HG03175 (cell line): ENCODE results near the gene EIF4A3.
"Not testable (repeated sequence)": the region's sequence is repeated elsewhere in the genome, so short reads cannot be mapped to it uniquely, and the experiment has no call there.

ENCODE experiments used
- ATAC-seq: cut with Tn5 transposase; IDR thresholded peaks from one replicate; pipeline ENCODE4 v1.9.1; 2021; ENCODE audit warnings: mild to moderate bottlenecking, moderate library complexity; ENCODE audit not compliant: unreplicated experiment

Gene EIF4A3

GRCh38 chr17:80101946-80102663, 44.8 kb downstream of the EIF4A3 start:
- ATAC-seq = peak; percentile 11

- peak; percentile 72 for ATAC-seq
Observed at GRCh38 chr17:80101011-80101945, 45.6 kb downstream of the EIF4A3 start, which contains the start of gene GAA. TSS of gene GAA (plus strand) at chr17:80101581. CDS start at chr17:80104587, 3,006 bp downstream.

- no peak for ATAC-seq
Observed at GRCh38 chr17:80100035-80100323, 46.9 kb downstream of the EIF4A3 start.

GRCh38 chr17:80099291-80100034, 47.5 kb downstream of the EIF4A3 start:
- no peak for ATAC-seq

GRCh38 chr17:80097844-80098691, 48.9 kb downstream of the EIF4A3 start:
- no peak for ATAC-seq

GRCh38 chr17:80097127-80097621, 49.8 kb downstream of the EIF4A3 start:
- no peak for ATAC-seq

GRCh38 chr17:80096561-80097021, 50.3 kb downstream of the EIF4A3 start:
- no peak for ATAC-seq

- ATAC-seq = no peak
Observed at GRCh38 chr17:80095844-80096475, 51.0 kb downstream of the EIF4A3 start.

GRCh38 chr17:80095038-80095843, 51.7 kb downstream of the EIF4A3 start:
- ATAC-seq = no peak

GRCh38 chr17:80092959-80093358, 54.0 kb downstream of the EIF4A3 start:
- ATAC-seq = no peak

- ATAC-seq = no peak
Observed at GRCh38 chr17:80091376-80091775, 55.6 kb downstream of the EIF4A3 start.

- not testable (repeated sequence) for ATAC-seq
Observed at GRCh38 chr17:80090164-80090563, 56.8 kb downstream of the EIF4A3 start.

GRCh38 chr17:80089762-80090161, 57.2 kb downstream of the EIF4A3 start:
- no peak for ATAC-seq

GRCh38 chr17:80087346-80088265, 59.3 kb downstream of the EIF4A3 start:
- ATAC-seq = no peak

- ATAC-seq = no peak
Observed at GRCh38 chr17:80086616-80087015, 60.3 kb downstream of the EIF4A3 start.

GRCh38 chr17:80086081-80086480, 60.8 kb downstream of the EIF4A3 start:
- no peak for ATAC-seq

GRCh38 chr17:80084773-80085172, 62.2 kb downstream of the EIF4A3 start:
- no peak for ATAC-seq
